Liver (tissue), 3 donors: ENCODE data around the gene TLR8.

ENCODE experiments used
- EGR1 ChIP-seq, 2 donors: IDR thresholded peaks; 2 replicates each; pipeline ENCODE4 v1.6.1; 2016 to 2018; ENCODE audit warnings: antibody characterized with exemption in 2 of 2, low read depth in 2 of 2
- FOXA1 ChIP-seq: IDR thresholded peaks from 2 replicates; pipeline ENCODE4 v1.6.1; 2016; ENCODE audit warnings: antibody characterized with exemption
- GABPA ChIP-seq, 2 donors: IDR thresholded peaks in 1 of 2; conservative IDR thresholded peaks in 1 of 2; 2 replicates each; pipeline ENCODE4 v1.6.1; 2016; ENCODE audit warnings: antibody characterized with exemption in 2 of 2, mild to moderate bottlenecking in 1 of 2, moderate library complexity in 1 of 2
- HNF4G ChIP-seq: IDR thresholded peaks from 2 replicates; pipeline ENCODE4 v1.6.1; 2016; ENCODE audit warnings: antibody characterized with exemption
- JUND ChIP-seq, 2 donors: IDR thresholded peaks; 2 replicates each; pipeline ENCODE4 v1.6.1; 2016; ENCODE audit warnings: antibody characterized with exemption in 2 of 2
- RAD21 ChIP-seq, 2 donors: IDR thresholded peaks; 2 replicates each; pipeline ENCODE4 v1.6.1; 2016; ENCODE audit warnings: antibody characterized with exemption in 2 of 2, mild to moderate bottlenecking in 2 of 2
- RXRA ChIP-seq, 2 donors: IDR thresholded peaks; 2 replicates each; pipeline ENCODE4 v1.6.1; 2017 to 2018; ENCODE audit warnings: antibody characterized with exemption in 2 of 2, mild to moderate bottlenecking in 1 of 2
- TAF1 ChIP-seq: conservative IDR thresholded peaks from 2 replicates; pipeline ENCODE4 v1.6.1; 2016; ENCODE audit warnings: antibody characterized with exemption, mild to moderate bottlenecking
- YY1 ChIP-seq: IDR thresholded peaks from 2 replicates; pipeline ENCODE4 v1.6.1; 2016; ENCODE audit warnings: antibody characterized with exemption, mild to moderate bottlenecking
- TF ChIP-seq, protein P1 (sequence below): fragments of 150-350 bp; IDR thresholded peaks from 2 replicates; pipeline ENCODE4 v1.5.1; 2017; ENCODE audit warnings: improper control_type of control experiment, low read depth, low read length; ENCODE audit not compliant: missing input control
- TF ChIP-seq, protein P2 (sequence below): IDR thresholded peaks from 2 replicates; pipeline ENCODE4 v1.6.1; 2016; ENCODE audit warnings: antibody characterized with exemption
- TF ChIP-seq, protein P3 (sequence below): IDR thresholded peaks from 2 replicates; pipeline ENCODE4 v1.6.1; 2016; ENCODE audit warnings: antibody characterized with exemption
- TF ChIP-seq, protein P4 (sequence below): IDR thresholded peaks from 2 replicates; pipeline ENCODE4 v1.6.1; 2016; ENCODE audit warnings: antibody characterized with exemption, mild to moderate bottlenecking
- donor health status: healthy.
- donor health status: healthy.

DNA sequence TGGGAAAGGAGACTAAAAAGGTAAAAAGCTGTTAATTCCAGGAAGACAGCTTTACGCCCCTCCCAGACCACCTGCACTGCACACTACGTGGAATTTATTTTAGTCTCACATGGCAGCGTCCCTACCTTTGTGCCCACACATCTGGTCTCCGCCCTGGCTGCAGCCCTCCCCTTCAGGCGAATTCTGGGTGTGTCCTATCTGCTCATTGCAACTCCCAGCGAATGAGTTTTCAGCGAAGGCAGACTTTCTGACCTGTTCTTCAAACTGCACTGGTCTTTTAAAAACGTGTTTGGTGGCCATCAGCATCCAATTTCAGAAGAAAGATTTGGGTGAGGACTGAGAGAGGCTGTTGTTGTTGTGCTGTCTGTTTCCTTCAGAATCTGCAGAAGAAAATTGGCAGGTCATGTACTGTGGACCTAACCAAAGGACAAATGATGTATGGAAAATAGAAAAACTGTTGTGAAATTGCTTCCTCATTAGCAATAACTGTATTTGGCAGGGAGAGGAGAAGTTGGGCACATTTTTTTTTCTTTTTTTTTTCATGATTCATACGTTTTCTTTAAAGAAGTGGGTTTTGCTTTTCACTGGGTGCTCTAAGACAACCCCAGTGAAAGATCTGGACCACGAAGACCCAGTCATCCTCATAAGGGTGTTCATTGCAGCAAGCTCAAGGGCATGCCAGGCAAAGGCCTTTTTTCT lies 4.2 kb downstream of the TLR8 start:
- TF ChIP-seq, protein P1, sequence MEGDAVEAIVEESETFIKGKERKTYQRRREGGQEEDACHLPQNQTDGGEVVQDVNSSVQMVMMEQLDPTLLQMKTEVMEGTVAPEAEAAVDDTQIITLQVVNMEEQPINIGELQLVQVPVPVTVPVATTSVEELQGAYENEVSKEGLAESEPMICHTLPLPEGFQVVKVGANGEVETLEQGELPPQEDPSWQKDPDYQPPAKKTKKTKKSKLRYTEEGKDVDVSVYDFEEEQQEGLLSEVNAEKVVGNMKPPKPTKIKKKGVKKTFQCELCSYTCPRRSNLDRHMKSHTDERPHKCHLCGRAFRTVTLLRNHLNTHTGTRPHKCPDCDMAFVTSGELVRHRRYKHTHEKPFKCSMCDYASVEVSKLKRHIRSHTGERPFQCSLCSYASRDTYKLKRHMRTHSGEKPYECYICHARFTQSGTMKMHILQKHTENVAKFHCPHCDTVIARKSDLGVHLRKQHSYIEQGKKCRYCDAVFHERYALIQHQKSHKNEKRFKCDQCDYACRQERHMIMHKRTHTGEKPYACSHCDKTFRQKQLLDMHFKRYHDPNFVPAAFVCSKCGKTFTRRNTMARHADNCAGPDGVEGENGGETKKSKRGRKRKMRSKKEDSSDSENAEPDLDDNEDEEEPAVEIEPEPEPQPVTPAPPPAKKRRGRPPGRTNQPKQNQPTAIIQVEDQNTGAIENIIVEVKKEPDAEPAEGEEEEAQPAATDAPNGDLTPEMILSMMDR = no peak
- TF ChIP-seq YY1 (no peak), RXRA (IDR thresholded peaks at IDR 0.05) (no peak), RAD21 (IDR thresholded peaks at IDR 0.05) (no peak), TAF1 (no peak), GABPA (IDR thresholded peaks at IDR 0.05 in 1 of 2, conservative IDR thresholded peaks at IDR 0.05 in 1 of 2) (no peak), FOXA1 (no peak), JUND (IDR thresholded peaks at IDR 0.05) (no peak), HNF4G (no peak), EGR1 (IDR thresholded peaks at IDR 0.05; ENCODE audit: low read depth in 2 of 2) (no peak)
- TF ChIP-seq, protein P2, sequence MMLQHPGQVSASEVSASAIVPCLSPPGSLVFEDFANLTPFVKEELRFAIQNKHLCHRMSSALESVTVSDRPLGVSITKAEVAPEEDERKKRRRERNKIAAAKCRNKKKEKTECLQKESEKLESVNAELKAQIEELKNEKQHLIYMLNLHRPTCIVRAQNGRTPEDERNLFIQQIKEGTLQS = no peak
- TF ChIP-seq, protein P3, sequence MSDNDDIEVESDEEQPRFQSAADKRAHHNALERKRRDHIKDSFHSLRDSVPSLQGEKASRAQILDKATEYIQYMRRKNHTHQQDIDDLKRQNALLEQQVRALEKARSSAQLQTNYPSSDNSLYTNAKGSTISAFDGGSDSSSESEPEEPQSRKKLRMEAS = no peak
- TF ChIP-seq, protein P4, sequence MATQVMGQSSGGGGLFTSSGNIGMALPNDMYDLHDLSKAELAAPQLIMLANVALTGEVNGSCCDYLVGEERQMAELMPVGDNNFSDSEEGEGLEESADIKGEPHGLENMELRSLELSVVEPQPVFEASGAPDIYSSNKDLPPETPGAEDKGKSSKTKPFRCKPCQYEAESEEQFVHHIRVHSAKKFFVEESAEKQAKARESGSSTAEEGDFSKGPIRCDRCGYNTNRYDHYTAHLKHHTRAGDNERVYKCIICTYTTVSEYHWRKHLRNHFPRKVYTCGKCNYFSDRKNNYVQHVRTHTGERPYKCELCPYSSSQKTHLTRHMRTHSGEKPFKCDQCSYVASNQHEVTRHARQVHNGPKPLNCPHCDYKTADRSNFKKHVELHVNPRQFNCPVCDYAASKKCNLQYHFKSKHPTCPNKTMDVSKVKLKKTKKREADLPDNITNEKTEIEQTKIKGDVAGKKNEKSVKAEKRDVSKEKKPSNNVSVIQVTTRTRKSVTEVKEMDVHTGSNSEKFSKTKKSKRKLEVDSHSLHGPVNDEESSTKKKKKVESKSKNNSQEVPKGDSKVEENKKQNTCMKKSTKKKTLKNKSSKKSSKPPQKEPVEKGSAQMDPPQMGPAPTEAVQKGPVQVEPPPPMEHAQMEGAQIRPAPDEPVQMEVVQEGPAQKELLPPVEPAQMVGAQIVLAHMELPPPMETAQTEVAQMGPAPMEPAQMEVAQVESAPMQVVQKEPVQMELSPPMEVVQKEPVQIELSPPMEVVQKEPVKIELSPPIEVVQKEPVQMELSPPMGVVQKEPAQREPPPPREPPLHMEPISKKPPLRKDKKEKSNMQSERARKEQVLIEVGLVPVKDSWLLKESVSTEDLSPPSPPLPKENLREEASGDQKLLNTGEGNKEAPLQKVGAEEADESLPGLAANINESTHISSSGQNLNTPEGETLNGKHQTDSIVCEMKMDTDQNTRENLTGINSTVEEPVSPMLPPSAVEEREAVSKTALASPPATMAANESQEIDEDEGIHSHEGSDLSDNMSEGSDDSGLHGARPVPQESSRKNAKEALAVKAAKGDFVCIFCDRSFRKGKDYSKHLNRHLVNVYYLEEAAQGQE = no peak
